GM21381 (cell line): ENCODE results near the gene TRAFD1.
"Not testable (repeated sequence)": the region's sequence is repeated elsewhere in the genome, so short reads cannot be mapped to it uniquely, and the experiment has no call there.

Source experiments
- ATAC-seq: cut with Tn5 transposase; IDR thresholded peaks from one replicate; pipeline ENCODE4 v1.9.1; 2021; ENCODE audit warnings: mild to moderate bottlenecking, moderate library complexity; ENCODE audit not compliant: unreplicated experiment

TRAFD1 gene, protein sequence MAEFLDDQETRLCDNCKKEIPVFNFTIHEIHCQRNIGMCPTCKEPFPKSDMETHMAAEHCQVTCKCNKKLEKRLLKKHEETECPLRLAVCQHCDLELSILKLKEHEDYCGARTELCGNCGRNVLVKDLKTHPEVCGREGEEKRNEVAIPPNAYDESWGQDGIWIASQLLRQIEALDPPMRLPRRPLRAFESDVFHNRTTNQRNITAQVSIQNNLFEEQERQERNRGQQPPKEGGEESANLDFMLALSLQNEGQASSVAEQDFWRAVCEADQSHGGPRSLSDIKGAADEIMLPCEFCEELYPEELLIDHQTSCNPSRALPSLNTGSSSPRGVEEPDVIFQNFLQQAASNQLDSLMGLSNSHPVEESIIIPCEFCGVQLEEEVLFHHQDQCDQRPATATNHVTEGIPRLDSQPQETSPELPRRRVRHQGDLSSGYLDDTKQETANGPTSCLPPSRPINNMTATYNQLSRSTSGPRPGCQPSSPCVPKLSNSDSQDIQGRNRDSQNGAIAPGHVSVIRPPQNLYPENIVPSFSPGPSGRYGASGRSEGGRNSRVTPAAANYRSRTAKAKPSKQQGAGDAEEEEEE

DNA sequence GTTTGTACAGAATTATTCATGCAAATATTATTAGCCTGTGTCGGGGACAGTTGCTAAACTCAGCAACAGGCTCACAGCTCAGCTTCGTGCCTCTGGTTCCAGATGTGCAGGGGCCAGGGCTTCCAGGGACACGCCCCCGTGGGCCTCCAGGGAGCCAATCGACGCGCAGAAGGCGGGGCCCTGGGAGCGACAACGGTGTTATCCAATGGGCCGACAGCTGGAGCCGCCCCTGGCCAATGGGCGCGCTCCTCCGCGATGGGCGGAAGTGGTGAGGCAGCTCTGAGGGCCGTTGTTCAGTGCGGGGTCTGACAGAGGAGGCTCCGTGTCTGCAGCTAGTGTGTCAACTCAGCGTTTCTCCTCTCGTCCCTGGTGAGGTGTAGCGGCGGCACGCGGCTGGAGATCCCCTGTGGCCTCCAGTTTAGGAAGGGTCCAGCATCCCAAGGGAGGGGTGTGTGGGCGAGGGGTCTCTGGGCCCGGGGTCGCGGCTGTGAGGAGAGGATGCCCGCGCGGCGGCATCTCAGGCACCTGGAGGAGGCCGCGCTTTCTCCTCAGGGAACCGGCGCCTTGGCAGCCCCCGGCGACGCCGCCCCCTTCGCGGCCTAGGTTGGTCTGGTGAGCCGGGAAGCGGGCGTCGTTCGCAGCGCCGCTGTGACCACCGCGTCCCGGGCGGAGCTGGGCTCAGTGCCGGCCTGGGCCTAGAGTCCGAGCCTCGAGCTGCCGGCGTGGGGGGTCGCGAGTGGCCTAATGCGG, at the start of gene TRAFD1:
TSS of gene TRAFD1 (plus strand) at position 311 of the 750 bp plus-strand sequence. CDS start 4,963 bp downstream, outside the sequence.
- ATAC-seq = peak; percentile 96

DNA sequence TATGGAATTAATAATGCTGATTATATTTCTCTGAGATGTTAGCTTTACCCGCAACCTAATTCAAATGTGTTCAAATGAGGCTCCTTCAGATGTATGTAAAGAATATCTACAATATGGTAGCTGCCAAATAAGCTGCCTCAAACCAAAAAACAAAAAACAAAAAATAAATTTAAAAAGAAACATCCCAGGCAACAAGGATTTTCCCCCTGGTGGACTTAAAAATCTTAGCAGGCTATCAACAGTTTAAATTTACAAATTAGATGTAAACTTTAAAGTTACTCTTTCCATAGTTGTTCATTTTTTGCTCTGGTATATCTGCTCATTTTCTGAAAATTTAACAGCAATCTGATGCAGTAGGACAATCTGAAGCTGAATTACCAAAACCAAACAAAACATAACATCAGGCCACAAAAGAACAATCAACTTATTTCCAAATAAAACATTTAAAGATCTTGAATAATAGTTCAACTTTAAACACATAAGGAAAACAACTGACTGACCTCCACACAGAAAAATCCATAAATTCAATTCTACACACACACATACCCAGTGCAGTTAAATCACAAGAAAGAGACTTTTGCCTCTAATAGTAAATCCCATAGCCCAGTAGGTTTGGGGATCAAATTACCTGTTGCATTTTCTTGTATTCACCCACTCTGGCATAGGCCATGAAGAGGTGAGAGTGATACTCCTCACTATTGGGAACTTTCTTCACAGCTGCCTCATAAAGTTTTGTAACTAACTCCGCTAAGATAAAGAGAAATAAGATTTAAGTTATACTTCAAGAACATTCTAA, 38.1 kb upstream of the TRAFD1 start:
- ATAC-seq = no peak

DNA sequence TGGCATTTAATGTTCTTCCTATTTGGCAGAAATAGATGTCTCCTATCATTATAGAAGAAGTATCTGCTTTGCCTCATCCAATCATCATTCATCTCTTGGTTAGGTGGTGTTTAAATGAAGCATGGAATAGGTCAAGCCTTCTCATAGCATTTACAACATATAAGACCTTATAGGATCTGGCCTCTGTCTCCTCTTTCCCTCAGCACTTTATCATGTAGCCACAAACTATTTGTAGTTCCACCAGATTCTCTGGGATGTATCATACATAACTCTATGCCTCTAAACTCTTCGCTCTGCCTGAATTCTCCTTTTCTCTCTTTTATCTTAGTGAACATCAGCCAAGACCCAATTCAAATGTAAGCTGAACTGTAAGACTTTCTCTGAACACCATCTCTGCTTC, 37.5 kb upstream of the TRAFD1 start:
- ATAC-seq = no peak

DNA sequence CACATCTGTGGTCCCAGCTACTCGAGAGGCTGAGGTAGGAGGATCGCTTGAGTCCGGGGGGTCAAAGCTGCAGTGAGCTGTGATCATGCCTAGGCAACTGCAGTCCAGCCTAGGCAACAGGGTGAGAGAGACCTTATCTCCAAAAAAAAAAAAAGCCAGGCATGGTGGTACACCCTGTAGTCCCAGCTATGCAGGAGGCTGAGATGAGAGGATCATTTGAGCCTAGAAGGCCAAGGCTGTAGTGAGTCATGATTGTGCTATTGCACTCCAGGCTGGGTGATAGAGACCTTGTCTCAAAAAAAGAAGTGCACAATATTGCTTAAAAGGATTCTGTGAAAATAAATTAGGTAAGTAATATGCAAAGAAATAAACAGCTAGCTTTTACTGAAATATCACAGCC, 33.8 kb upstream of the TRAFD1 start:
- ATAC-seq = no peak

DNA sequence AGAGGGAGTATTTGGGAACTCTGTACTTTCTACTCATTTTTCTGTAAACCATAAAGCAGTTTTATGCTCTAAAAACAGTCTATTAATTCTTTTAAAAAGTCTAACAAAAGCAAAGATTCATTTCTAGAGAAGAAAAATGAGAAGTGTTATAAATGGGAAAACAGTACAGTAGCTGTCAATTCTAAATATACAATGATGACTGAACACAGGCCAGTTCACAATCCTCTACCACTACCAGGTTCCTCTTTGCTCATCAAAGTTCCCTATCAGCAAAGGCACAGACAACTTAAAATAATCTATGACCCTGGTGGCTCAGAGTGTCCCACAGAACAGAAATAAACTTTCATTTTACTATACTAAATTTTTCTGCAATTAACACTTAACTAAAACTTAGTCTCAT, 29.3 kb upstream of the TRAFD1 start:
- no peak for ATAC-seq

DNA sequence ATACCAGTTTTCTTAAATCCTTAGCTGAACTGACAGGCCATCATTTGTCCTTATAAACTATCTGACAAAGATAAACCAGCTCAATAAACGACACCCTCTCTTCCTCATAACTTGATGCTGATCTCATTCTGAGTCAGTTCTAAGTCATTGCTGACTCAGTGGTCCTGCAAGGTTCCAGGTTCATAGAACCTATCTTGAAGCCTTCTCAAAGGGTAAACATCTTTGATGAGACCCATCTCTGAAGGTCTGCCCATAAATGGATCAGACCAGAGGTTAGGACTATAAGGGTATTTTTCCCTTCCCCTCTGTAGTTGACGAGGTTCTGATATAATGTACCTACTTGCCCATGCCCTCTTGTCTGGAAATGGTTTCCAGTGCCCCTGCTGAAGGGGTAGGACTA, 28.7 kb upstream of the TRAFD1 start:
- ATAC-seq = no peak

DNA sequence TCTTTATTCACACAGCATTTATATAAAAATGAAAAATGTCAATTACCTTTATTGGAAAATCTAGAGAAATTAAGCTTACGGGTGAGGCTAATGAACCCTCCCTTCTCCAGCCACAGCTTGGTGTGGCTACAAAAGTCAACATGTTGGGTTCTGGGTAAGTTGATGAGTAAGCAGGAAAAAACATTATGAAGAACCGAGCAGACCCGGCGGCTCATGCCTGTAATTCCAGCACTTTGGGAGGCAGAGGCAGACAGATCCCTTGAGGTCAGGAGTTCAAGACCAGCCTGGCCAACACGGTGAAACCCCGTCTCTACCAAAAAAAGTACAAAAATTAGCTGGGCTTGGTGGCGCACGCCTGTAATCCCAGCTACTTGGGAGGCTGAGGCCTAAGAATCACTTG, 27.7 kb upstream of the TRAFD1 start:
- no peak for ATAC-seq

DNA sequence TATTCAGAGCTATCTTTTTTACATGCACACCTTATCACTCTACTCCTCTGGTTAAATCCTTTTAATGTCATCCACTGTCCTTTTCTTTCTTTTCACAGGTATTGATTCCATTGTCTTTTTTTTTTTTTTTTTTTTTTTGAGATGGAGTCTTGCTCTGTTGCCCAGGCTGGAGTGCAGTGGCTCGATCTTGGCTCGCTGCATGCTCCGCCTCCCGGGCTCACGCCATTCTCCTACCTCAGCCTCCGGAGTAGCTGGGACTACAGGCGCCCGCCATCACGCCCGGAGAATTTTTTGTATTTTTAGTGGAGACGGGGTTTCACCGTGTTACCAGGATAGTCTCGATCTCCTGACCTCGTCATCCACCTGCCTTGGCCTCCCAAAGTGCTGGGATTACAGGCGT, 24.9 kb upstream of the TRAFD1 start:
- not testable (repeated sequence) for ATAC-seq

DNA sequence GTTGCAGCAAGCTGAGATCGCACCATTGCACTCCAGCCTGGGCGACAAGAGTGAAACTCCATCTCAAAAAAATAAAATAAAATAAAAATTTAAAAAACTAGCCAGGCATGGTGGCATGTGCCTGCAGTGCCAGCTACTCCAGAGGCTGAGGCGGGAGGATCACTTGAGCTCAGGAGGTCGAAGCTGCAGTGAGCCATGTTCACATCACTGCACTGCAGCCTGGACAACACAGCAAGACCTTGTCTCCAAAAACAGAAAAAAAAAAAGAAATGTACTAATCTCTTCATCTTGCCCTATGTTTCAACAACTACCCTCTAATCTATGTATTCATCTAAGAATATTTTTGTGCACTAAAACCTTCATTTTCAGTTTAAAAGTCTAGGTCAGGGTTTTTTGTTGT, 23.2 kb upstream of the TRAFD1 start:
- ATAC-seq = no peak

DNA sequence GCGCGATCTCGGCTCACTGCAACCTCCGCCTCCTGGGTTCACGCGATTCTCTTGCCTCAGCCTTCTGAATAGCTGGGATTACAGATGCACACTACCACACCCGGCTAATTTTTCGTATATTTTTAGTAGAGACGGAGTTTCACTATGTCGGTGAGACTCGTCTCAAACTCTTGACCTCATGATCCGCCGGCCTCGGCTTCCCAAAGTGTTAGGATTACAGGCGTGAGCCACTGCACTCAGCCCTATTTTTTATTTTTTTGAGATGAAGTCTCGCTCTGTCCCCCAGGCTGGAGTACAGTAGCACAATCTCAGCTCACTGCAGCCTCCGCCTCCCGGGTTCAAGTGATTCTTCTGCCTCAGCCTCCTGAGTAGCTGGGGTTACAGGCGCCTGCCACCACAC, 22.6 kb upstream of the TRAFD1 start:
- ATAC-seq = not testable (repeated sequence)

DNA sequence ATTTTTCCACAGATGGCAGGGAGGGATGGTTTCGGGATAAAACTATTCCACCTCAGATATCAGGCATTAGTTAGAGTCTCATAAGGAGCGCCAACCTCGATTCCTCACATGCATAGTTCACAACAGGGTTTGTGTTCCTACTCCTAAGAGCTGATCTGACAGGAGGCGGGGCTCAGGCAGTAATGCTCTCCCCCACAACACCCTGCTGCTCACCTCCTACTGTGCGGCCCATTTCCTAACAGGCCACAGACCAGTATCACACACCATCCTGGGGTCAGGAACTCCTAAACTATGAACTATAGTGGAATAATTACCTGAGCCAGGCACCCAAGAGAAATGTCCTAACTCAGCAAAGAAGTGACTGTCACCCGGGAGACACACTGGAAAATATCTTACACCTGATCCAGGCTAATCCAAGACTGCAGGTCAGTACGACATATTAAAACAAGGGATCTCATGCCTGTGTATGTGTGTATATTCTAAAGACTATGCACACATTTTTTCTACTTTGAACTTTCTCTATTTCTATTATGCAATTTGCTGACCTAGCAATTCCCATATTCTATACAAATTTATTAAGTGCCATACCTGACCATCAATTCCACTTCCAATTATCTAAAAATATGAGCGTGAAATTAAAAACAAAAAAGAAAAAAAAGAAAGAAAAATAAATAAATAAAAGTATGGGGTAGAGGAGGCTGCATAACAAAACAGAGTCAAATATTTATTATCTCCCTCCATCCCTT, 21.4 kb upstream of the TRAFD1 start:
- ATAC-seq = no peak

DNA sequence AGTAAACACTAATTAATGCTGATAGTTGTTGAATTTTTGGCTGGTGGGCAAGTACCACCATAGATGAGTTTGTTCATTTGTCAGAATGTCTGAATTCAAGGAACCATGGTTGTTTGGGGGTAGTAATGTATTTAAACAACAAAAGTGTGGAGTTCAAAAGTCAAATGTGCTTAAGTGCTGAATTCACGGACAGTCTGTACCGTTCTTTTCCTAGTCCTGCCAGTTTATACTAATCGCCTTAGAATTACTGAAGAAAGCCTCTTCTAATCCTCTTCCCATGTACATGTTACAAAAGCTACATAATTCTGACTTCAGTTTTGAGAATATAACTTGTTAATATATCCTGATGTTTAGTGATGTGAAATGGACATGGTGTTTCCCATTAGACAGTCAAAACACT, 19.5 kb upstream of the TRAFD1 start:
- ATAC-seq = no peak

DNA sequence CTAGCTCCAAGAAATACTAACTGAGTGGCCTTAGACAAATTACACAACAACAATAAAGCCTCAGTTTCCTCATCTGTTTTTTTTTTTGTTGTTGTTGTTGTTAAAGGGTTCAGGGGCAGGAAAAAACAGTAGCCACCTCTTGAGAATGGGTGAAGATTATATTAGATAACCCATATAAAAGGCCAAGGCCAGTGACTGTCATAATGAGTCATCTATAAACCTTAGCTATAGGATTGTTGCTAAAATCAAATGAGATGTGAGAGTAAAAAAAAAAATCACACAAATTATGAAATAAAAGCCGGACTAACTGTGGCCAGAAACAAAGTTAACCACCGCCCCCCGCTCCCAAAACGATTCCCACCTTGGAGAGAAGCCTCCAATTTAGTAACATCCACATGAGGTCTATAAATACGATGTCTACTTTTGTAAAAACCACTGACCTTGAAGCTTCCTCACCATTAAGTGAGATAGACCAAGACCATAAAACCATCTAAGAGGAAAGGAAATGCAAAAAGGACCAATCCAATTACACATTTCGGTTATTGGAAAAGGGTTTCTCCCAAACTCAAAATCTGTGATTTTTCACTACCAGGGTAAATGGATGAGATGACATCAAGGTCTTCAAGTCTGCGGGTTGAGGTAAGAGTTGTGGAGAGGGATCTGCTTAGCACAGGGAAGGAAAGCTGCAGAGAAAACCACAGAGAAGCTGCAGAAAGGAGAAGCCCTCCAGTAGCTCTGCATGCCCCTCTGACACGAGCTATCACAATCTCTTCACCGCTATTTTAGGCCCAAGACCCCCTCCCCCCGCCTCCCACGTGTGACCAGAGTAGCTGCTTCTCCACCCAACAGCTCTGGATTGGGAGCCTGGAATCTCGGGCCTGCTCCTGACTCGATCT, 17.8 kb upstream of the TRAFD1 start:
- ATAC-seq = no peak

DNA sequence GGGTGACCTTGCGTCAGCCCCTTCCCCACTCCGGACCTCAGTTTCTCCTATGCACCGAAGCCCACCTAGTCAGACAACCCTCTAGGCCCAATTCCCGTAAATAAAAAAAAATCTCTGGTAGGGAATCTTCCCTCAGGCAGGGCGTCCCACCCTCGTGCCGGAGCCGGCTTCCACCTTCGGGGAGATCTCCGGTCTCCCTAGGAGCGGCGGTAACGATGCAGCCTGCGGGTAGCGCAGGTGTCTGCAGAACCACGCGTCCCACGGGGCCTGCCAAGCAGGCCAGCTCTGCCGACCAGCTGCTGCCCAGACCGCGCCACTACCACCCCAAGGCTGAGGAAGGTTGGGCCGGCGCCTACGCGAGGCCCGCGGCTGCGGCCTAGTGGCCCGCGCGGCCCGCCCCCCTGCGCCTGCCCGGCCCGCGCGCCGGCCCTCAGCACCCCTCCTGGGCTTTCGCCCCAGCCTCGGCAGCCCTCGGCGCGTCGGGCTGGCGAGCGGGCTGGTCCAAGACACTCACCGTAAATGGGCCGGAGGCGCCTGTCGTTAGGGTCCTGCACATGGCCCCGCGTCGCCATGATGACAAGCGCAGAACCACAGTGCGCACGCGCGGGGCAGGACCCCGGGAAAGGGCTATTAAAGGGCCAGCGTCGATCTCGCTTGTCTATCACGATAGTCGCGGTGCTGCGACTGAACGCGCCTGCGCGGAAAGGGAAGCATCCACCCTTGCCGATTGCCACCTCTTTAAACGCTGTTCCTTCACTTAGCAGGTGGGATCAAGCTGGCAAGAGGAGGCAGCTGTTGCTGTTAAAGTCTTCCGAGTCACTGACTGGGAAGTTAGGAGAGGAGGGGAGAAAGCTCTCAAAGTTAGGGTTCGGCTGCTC, 16.9 kb upstream of the TRAFD1 start, which contains the start of gene NAA25:
TSS of gene NAA25 (minus strand) at position 582 of the 878 bp plus-strand sequence. CDS start at position 572, 10 bp downstream.
- ATAC-seq = peak; percentile 67

DNA sequence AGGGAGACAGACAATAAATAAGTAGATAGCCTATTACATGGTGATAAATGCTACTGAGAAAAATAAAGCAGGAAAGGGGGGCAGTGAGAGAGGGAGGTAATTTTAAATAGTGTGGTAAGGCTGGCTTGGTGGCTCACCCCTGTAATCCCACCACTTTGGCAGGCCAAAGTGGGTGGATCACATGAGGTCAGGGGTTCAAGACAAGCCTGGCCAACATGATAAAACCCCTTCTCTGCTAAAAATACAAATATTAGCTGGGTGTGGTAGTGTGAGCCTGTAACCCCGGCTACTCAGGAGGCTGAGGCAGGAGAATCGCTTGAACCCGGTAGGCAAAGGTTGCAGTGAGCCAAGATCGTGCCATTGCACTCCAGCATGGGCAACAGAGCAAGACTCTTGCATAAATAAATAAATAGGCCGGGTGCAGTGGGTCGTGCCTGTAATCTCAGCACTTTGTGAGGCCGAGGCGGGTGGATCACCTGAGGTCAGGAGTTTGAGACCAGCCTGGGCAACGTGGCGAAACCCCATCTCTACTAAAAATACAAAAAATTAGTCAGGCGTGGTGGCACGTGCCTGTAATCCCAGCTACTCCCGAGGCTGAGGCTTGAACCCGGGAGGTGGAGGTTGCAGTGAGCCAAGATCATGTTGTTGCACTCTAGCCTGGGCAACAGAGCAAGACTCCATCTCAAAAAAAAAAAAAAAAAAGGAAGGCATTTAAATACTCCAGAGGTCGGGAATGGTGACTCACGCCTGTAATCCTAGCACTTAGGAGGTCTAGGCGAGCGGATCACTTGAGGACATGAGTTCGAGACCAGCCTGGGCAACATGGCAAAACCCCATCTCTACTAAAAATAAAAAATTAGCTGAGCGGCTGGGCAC, 14.3 kb upstream of the TRAFD1 start:
- ATAC-seq = not testable (repeated sequence)

DNA sequence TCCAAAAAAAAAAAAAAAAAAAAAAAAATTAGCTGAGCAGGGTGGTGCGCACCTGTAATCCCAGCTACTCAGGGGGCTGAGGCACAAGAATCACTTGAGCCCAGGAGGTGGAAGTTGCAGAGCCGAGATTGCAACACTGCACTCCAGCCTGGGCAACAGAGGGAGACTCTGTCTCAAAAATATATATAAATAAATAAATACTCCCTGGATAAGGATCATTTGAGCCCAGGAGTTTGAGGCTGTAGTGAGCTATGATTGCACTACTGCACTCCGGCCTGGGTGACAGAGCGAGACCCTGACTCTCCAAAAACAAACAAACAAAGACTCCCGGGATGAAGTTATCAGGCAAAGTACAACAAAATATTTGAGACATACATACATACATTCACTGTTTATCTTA, 13.4 kb upstream of the TRAFD1 start:
- no peak for ATAC-seq

DNA sequence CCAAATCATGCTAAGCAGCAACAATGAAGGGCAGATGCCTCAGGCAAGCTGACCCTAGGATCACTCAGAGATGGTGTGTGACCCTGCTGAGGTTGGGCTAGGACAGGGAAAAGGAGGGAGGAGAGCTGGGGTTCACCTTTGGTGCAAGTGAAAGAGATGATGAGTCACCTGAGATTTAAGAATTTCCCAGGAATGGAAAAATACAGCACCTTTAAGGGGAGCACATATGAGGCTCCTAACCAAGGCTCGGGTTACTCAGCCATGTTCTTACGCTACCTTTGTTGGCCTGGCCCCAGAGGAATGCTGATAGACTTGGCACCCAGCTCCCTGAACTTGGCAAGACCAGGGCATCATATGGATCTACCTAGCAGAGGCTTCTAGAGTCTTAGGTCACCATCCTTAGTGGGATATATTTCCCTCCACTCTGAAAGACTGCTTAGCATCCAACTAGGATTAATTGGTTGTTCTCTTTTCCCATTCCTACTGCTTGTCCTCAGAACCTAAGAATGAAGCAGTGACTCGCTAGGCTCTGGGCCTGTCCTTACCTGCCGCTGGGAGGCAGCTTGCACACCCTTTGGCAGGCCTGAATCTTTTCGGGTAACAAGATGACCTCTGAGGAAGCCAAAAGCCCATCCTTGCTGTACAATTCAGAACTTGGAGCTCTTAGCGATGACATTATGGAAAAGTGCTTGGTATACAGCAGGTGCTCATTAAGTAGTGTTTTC, 12.8 kb upstream of the TRAFD1 start:
- ATAC-seq = no peak
